ENCODE measurements around the gene LPCAT2.

Gene LPCAT2

DNA sequence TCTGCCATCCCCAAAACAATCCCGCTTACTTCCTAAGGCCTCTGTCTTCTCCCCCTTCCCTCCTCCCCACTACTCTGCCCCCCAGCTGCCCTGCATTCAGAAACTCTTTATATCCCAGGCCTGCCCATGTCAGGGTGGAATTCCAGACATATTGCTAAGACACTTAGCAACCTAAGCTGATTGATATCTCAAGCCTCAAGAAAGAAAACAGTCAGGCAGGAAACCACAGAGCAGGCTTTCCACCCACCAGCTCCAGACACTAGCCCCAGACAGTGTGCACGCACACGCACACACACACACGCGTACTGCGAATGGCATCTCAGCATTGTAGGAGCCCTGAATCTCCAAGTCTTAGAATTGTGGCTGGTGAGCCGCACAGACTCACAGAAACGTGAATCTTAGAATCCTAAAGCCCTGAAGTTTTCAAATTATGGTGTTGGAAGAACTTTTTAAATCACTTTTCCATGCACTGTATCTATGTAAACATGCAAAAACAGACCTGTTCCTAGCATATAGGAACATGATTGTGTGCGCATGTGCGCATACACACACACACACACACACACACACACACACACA is 8.8 kb upstream of the LPCAT2 start:
- DNase-seq: peak; percentile 91
- in situ Hi-C loops (cut with MboI; ENCODE audit: low pct_unique_long_range_greater_than_20kb, low sequenced_read_pairs): no loop called here

- in situ Hi-C loops (cut with MboI; ENCODE audit: low pct_unique_long_range_greater_than_20kb, low sequenced_read_pairs): no loop called here
Measured at GRCh38 chr16:55500530-55501011, 8.3 kb upstream of the LPCAT2 start.

DNA sequence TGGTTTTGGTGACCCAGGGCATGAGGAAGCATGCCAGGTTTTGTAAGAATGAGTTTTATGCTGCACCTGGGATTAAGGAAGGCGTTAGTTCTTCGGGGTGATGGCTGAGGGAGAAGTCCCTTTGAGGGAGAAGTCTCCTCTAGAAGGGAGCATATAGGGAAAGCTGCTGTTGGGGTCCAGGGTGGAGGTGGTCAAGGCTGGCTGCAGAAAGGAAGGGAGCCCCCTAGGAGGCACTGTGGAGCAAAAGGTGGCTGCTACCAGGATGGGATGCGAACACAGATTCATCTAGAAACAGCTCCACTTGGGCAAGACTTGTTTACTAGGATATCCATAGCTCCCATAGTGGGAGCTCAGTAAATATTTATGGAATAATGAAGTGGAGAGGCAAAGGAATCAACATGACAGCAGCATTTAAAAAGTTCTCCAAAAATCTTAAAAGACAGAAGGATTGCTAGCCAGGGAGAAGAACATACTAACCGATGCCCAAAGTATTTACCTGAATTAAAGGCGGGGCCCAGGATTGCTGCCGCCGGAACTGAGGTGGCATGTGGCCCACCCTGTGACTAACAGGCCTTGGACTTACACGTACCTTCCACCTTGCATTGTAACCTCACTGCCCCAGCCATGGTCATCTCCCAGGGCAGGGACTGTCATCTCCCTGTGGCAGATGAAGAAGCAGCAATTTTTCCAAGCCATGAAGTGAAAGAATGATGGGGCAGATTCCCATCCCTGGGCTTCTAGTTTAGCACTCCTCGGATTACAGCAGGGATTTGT is 7.1 kb upstream of the LPCAT2 start:
- in situ Hi-C loops (cut with MboI; ENCODE audit: low pct_unique_long_range_greater_than_20kb, low sequenced_read_pairs): no loop called here
- peak; percentile 21 for DNase-seq

More at GRCh38 chr16:55500530-55501011, 8.3 kb upstream of the LPCAT2 start:
- DNase-seq: peak; percentile 85

GRCh38 chr16:55502801-55503366 is 6.0 kb upstream of the LPCAT2 start:
- peak; percentile 55 for DNase-seq
- in situ Hi-C loops (cut with MboI; ENCODE audit: low pct_unique_long_range_greater_than_20kb, low sequenced_read_pairs): no loop called here

DNA sequence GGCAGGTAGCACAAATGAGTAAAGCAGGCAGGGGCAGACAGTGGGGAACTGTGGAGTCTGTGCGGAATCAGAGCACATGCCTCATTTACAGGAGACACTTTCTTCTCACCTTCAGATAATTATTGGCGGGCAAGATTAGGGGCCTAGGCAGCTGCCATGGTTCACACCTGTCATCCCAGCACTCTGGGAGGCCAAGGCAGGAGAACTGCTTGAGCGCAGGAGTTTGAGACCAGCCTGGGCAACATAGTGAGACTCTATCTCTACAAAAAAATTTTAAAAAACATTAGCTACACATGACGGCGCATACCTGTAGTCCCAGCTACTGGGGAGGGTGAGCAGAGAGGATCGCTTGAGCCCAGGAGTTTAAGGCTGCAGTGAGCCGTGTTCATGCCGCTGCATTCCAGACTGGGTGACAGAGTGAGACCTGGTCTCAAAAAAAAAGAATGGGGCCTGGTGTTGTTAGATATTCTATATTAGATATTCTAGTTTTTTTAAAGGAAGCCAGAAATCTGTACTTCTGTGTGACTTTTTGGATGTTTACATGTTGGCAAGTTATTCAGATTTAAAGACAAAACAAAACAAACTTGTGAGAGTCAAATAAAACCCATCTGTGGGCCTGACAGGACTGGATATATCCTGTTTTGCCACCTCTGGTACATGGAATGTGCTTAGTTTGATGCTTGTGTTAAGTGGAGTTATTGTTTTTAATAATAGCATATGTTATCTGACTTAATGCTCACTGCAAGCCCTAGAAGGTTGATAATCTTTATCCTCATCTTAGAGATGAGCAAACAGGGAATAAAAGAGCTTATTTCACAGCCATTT is 4.9 kb upstream of the LPCAT2 start:
- in situ Hi-C loops (cut with MboI; ENCODE audit: low pct_unique_long_range_greater_than_20kb, low sequenced_read_pairs): no loop called here

DNA sequence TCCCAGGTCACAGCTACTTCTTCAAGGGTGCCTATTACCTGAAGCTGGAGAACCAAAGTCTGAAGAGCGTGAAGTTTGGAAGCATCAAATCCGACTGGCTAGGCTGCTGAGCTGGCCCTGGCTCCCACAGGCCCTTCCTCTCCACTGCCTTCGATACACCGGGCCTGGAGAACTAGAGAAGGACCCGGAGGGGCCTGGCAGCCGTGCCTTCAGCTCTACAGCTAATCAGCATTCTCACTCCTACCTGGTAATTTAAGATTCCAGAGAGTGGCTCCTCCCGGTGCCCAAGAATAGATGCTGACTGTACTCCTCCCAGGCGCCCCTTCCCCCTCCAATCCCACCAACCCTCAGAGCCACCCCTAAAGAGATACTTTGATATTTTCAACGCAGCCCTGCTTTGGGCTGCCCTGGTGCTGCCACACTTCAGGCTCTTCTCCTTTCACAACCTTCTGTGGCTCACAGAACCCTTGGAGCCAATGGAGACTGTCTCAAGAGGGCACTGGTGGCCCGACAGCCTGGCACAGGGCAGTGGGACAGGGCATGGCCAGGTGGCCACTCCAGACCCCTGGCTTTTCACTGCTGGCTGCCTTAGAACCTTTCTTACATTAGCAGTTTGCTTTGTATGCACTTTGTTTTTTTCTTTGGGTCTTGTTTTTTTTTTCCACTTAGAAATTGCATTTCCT is 3.4 kb upstream of the LPCAT2 start:
- DNase-seq: no peak
- in situ Hi-C loops (cut with MboI; ENCODE audit: low pct_unique_long_range_greater_than_20kb, low sequenced_read_pairs): no loop called here

More for the DNA sequence above, 4.9 kb upstream of the LPCAT2 start:
- no peak for DNase-seq

GRCh38 chr16:55506083-55506482 is 2.8 kb upstream of the LPCAT2 start:
- in situ Hi-C loops (cut with MboI; ENCODE audit: low pct_unique_long_range_greater_than_20kb, low sequenced_read_pairs): no loop called here

DNA sequence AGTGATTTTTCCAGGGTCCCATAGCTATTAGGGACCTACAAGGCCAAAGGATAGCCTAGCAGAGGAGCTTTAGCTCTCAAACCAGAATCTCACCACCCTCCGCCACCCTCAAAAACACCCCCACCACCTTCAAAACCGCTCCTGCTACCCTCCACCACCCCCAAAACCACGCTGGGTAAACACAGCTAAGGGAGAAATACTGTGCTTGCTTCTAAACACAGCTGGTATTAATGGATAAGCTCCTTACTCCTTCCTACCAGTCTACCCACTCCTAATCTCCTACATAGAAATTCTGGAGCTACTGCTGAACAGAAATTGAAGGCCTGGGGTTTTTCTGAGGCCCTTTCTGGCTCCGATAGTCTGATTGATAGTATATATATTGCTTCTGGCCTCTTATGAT is 2.2 kb upstream of the LPCAT2 start:
- in situ Hi-C loops (cut with MboI; ENCODE audit: low pct_unique_long_range_greater_than_20kb, low sequenced_read_pairs): no loop called here
- DNase-seq: no peak

More at GRCh38 chr16:55506083-55506482, 2.8 kb upstream of the LPCAT2 start:
- DNase-seq: no peak

DNA sequence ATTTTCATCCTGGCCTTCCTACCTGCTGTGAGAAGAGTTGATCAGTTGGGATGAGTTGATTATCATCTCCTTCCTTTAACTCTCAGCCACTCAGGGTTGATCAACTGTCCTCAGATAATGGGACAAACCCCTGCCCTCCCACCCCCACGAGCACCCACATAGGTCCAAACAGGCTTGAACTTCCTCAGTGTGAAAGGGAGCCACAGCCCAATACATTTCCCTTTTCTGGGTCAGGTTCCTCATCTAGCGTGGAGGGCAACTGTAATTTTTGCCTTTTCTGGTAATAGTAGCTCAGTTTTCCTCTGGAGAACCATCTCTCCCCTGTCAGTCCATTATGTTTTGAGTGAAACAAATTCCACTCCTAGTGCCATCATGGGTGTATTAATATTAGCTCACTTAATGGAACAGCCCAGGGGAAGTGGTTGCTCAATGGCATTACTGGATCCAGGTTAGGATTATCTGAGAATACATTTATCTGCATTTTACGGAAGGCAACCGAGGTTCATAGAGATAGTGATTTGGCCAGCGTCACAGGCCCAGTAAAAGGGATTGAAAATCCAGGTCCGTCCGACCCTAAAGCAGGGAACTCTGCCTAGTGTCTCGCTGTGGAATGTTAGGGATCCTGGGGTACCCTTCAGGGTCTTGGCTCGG is 476 bp upstream of the LPCAT2 start:
- in situ Hi-C loops (cut with MboI; ENCODE audit: low pct_unique_long_range_greater_than_20kb, low sequenced_read_pairs): no loop called here
- peak; percentile 20 for DNase-seq

DNA sequence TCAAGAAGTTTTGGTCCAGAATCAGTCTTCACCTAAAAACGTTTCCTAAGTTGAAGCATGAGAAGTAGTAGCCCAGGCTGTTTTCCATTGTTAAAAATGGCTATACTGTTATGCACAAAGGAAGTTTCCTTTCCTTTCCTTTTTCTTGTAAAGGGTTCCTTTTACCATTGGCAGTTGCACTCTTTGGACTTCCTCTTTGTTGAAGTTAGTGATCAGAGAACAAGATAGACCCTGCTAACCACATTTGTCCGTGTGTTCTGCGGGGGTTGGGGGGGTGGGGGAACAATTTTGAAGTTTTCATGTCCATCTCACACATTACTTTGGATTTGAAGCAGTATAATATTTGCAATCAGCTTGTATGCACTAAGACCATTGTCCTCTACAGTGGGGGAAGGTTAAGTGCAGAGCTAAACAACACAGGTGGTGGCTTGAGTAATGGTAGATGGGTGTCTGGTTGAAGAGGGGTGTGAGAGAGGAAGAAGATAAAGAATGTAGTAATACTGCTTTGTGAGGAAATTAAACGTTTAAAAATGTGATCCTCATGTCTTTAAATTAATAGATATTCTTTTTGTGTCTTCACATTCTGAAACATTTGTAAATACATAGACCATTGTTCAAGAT is 1.4 kb downstream of the LPCAT2 start:
- in situ Hi-C loops (cut with MboI; ENCODE audit: low pct_unique_long_range_greater_than_20kb, low sequenced_read_pairs): no loop called here
- peak; percentile 79 for DNase-seq

GRCh38 chr16:55512941-55513340 is 4.1 kb downstream of the LPCAT2 start:
- no peak for DNase-seq
- in situ Hi-C loops (cut with MboI; ENCODE audit: low pct_unique_long_range_greater_than_20kb, low sequenced_read_pairs): no loop called here

DNA sequence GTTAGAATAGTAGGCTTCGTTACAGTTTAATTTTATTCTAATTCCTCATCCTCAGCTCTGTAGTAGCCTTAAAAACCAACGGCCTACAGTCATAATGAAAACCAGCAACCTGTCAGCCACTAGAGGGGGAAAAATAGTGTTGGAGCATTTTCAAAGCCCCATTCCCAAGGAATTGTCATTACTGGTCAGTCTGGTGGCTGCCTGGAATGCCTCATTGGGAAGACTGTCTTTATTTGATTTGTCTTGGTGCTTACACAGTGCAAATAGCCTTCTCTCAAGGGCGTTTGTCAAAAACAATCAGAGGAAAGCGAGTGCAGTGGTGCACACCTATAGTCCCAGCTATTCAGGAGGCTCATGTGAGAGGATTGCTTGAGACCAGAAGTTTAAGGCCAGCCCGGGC is 4.7 kb downstream of the LPCAT2 start:
- in situ Hi-C loops (cut with MboI; ENCODE audit: low pct_unique_long_range_greater_than_20kb, low sequenced_read_pairs): no loop called here
- DNase-seq: no peak

DNA sequence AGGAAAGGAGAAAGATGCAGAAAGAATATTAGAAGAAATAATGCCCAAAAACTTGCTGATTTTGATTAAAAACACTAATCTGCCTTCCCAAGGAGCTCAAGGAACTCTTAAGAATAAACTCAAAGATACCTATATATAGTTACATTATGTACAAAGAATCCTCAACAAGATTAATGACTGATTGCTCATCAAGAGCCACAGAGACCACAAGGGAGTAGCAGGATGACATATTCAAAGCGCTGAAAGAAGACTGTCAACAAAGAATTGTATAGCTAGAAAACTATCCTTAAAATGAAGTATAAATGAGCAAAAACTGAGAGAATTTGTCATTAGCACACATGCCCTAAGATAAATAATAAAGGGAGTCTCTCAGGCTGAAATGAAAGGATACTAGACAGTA is 6.2 kb downstream of the LPCAT2 start:
- DNase-seq: no peak
- in situ Hi-C loops (cut with MboI; ENCODE audit: low pct_unique_long_range_greater_than_20kb, low sequenced_read_pairs): no loop called here

- in situ Hi-C loops (cut with MboI; ENCODE audit: low pct_unique_long_range_greater_than_20kb, low sequenced_read_pairs): no loop called here
- DNase-seq: no peak
Measured at GRCh38 chr16:55521792-55522191, 12.9 kb downstream of the LPCAT2 start.

DNA sequence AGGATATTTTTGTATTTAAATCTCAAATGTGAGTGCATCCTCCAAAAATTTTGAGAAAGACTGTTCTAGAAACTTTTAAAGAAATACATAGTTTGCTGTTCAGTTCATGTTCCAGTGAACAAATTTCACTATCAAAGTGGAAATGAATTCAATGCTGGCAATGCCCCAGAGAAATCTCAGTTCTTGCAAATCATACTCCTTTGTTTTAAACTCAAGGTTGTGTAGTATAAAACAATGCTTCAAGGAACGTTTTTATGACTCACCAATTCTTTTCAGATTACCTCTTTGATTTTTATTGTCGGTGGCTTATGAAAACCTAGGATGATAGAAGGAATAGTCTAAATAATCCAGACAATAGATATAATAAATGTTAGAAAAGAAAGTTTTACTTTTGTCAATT is 17.6 kb downstream of the LPCAT2 start:
- in situ Hi-C loops (cut with MboI; ENCODE audit: low pct_unique_long_range_greater_than_20kb, low sequenced_read_pairs): no loop called here
- no peak for DNase-seq

GRCh38 chr16:55527885-55528284 is 19.0 kb downstream of the LPCAT2 start:
- DNase-seq: no peak

DNA sequence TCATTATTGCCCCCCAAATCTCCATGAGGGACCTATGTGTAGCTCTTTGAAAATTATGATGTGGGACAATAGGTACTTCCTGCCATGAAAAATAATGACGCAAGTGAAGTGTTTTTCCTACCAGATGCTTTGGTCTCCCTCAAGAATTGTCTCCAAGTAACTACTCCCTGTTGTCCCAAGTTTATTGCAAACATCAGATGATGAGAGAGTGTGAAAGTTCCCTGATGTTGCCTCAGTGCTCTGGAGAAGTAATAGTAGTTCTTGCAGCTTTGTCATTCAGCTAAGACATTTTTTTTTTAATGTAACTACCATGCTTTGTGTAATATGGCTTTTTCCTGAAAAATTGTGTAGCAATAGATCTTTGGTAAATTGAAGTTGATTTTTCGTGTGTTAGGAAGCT is 20.1 kb downstream of the LPCAT2 start:
- DNase-seq: no peak
- in situ Hi-C loops (cut with MboI; ENCODE audit: low pct_unique_long_range_greater_than_20kb, low sequenced_read_pairs): no loop called here

More at GRCh38 chr16:55527885-55528284, 19.0 kb downstream of the LPCAT2 start:
- in situ Hi-C loops (cut with MboI; ENCODE audit: low pct_unique_long_range_greater_than_20kb, low sequenced_read_pairs): no loop called here

DNA sequence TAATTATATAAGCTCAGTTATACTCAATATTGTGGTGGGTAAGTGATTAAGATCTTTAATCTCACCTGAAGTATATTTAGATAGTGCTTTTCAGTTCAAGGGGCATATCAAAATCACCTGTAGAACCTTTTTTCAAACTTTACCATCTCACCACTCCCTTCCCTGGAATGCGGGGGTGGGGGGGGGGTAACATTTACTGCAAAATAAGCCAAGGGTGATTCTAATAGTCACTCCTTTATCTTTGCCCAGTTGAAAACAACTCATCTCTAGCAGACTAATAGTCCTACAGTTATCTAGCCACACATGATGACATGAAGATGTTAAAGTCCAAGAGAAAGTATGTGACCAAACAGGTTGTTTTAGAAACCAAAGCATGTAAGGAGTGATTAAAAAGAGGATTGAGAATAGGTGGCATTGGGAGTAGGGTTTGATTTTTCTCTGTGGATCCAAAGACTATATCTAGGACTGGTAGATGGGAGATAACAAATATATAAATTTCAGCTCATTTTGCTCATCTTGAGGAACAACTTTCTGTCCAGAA is 21.5 kb downstream of the LPCAT2 start:
- no peak for DNase-seq
- in situ Hi-C loops (cut with MboI; ENCODE audit: low pct_unique_long_range_greater_than_20kb, low sequenced_read_pairs): no loop called here

Data from KBM-7 (cell line).